B cell (primary cell): Measurements from ENCODE around the gene EML6. TPM values are rescaled to one million over a fixed set of nuclear protein-coding genes. Genes with fewer than 3 reads are reported as not detected.

ENCODE experiments used
- ATAC-seq: fragments of 200-7000 bp; cut with Tn5 transposase; one replicate; pipeline ENCODE4 v1.10.0; 2021; ENCODE audit warnings: low read depth, mild to moderate bottlenecking, moderate number of reproducible peaks, moderate library complexity
- CTCF ChIA-PET: fragments of 350-600 bp; sonication (Branson Sonifier 250); formaldehyde crosslinking; loops from one replicate; lab custom pipeline; 2021; ENCODE audit warnings: antibody characterized with exemption, inconsistent platforms; lab: Charles Lee
- POLR2A ChIA-PET: fragments of 350-600 bp; sonication (Branson Sonifier 250); formaldehyde crosslinking; loops from one replicate; lab custom pipeline; 2021; ENCODE audit warnings: antibody characterized with exemption; lab: Charles Lee
- DNase-seq: peaks from one replicate; pipeline ENCODE4 v3.0.0; 2013
- H2AFZ ChIP-seq: 2 replicates; pipeline ENCODE4 v1.6.1; 2012; ENCODE audit warnings: mild to moderate bottlenecking, low read depth, low read length; ENCODE audit not compliant: insufficient read depth, poor library complexity, severe bottlenecking
- H3K27ac ChIP-seq, 2 donors: 1 replicate in 1 of 2; 2 replicates in 1 of 2; pipeline ENCODE4 v1.5.1; 2012 to 2013; ENCODE audit warnings: low read length in 2 of 2, mild to moderate bottlenecking in 2 of 2, moderate library complexity in 1 of 2
- H3K27me3 ChIP-seq, 4 experiments: fragments of 200-600 bp in 1 of 4; sonication (generic) in 1 of 4; replicated peaks in 1 of 4; 1 replicate in 2 of 4; 2 replicates in 2 of 4; pipeline versions ENCODE4 v1.6.1 to v1.7.0; 2013 to 2016; ENCODE audit warnings: low read length in 3 of 4, mild to moderate bottlenecking in 2 of 4, mixed read lengths in 1 of 4, moderate library complexity in 1 of 4; ENCODE audit not compliant: insufficient read depth in 4 of 4, control insufficient read depth in 3 of 4; ENCODE audit errors: control extremely low read depth in 1 of 4
- H3K36me3 ChIP-seq, 2 experiments: replicated peaks in 1 of 2; 1 replicate in 1 of 2; 2 replicates in 1 of 2; pipeline versions ENCODE4 v1.6.1 to v1.7.1; 2013; ENCODE audit warnings: low read length in 1 of 2; ENCODE audit not compliant: insufficient read depth in 2 of 2, control insufficient read depth in 1 of 2; ENCODE audit errors: control extremely low read depth in 1 of 2, extremely low read depth in 1 of 2
- H3K4me1 ChIP-seq, 2 donors: fragments of 200-600 bp in 1 of 2; sonication (generic) in 1 of 2; 1 replicate in 1 of 2; 2 replicates in 1 of 2; pipeline versions ENCODE4 v1.5.1 to v1.6.1; 2013 to 2017; ENCODE audit warnings: low read length in 2 of 2; ENCODE audit not compliant: control insufficient read depth in 2 of 2, insufficient read depth in 2 of 2
- H3K4me2 ChIP-seq: replicated peaks from 2 replicates; pipeline ENCODE3; 2012; ENCODE audit warnings: mild to moderate bottlenecking, low read depth, low read length; ENCODE audit not compliant: poor library complexity, severe bottlenecking
- H3K4me3 ChIP-seq, 5 experiments: fragments of 200-600 bp in 1 of 5; sonication (generic) in 1 of 5; 1 replicate in 3 of 5; 2 replicates in 2 of 5; pipeline versions ENCODE4 v1.5.1 to v1.7.0; 2011 to 2016; ENCODE audit warnings: low read length in 4 of 5, mild to moderate bottlenecking in 4 of 5, low read depth in 2 of 5, control low read depth in 1 of 5, moderate library complexity in 1 of 5; ENCODE audit not compliant: insufficient read depth in 1 of 5; ENCODE audit errors: control extremely low read depth in 1 of 5, extremely low read depth in 1 of 5
- H3K79me2 ChIP-seq: fragments of 200-600 bp; sonication (generic); one replicate; pipeline ENCODE4 v1.6.0; 2016; ENCODE audit warnings: low read length; ENCODE audit not compliant: control insufficient read depth, insufficient read depth
- H3K9ac ChIP-seq: fragments of 200-600 bp; sonication (generic); 2 replicates; pipeline ENCODE4 v1.6.1; 2017; ENCODE audit warnings: mild to moderate bottlenecking, low read length, moderate library complexity
- H3K9me3 ChIP-seq, 3 donors: one replicate each; pipeline versions ENCODE4 v1.6.1 to v1.7.1; 2013; ENCODE audit warnings: low read length in 2 of 3; ENCODE audit not compliant: control insufficient read depth in 2 of 3, insufficient read depth in 1 of 3; ENCODE audit errors: control extremely low read depth in 1 of 3
- H4K20me1 ChIP-seq: 2 replicates; pipeline ENCODE4 v1.6.0; 2012; ENCODE audit warnings: mild to moderate bottlenecking, low read length; ENCODE audit not compliant: insufficient read depth, control insufficient read depth, poor library complexity, severe bottlenecking
- H3K27ac Mint-ChIP-seq: one replicate; pipeline ENCODE4 v1.8.0; 2021; ENCODE audit warnings: mixed read lengths
- H3K27me3 Mint-ChIP-seq: one replicate; pipeline ENCODE4 v1.8.0; 2021; ENCODE audit warnings: mixed read lengths
- H3K4me1 Mint-ChIP-seq: one replicate; pipeline ENCODE4 v1.8.0; 2021; ENCODE audit warnings: mixed read lengths
- H3K4me3 Mint-ChIP-seq: one replicate; pipeline ENCODE4 v1.8.0; 2021; ENCODE audit warnings: mixed read lengths
- H3K9me3 Mint-ChIP-seq: one replicate; pipeline ENCODE4 v1.8.0; 2022; ENCODE audit warnings: mixed read lengths; ENCODE audit not compliant: insufficient read depth
- CTCF ChIP-seq: fragments of 200-600 bp; IDR thresholded peaks from one replicate; pipeline ENCODE4 v1.8.0; 2022; ENCODE audit warnings: antibody characterized with exemption, mild to moderate bottlenecking
- EZH2 ChIP-seq: IDR thresholded peaks from 2 replicates; pipeline ENCODE4 v1.6.1; 2012; ENCODE audit warnings: borderline replicate concordance, low read depth, mild to moderate bottlenecking, moderate library complexity, low read length; ENCODE audit not compliant: insufficient read depth, poor library complexity, severe bottlenecking
- WGBS: methylation state at CpG from one replicate; pipeline ENCODE4 v1.1.5; 2013; ENCODE audit warnings: missing lambda C conversion rate; ENCODE audit not compliant: insufficient coverage; 5-methylcytosine and 5-hydroxymethylcytosine counted together
- intact Hi-C: fragments of 100-400 bp; cut with micrococcal nuclease; formaldehyde crosslinking; loops from one replicate; pipeline ENCODE4 v1.10.0; 2022
- polyA plus RNA-seq: library from polyadenylated mRNA; depleted of rRNA; stranded (reverse); fragments of >200 nt; gene quantifications from 2 replicates; pipeline ENCODE4 v1.2.3, GENCODE V29; 2012
- total RNA-seq, 2 donors: library from RNA; stranded (reverse); fragments of 120-200 nt in 1 of 2; gene quantifications; 1 replicate in 1 of 2; 2 replicates in 1 of 2; pipeline versions ENCODE4 v1.2.3 to v1.2.4, GENCODE V29; 2013 to 2022

Gene EML6
- total and polyA plus RNA-seq, 2 donors (not counting 1 experiment from before 2014, with no cell fraction given) = 42.5 to 53.7 TPM

- H3K4me1 Mint-ChIP-seq = peaks cover 65% of the 10 kb centered on the region
- peak overlapping the region; percentile 2 for H3K27ac Mint-ChIP-seq
- no peak overlapping the region for H3K4me3 Mint-ChIP-seq
- peaks cover 0 to 2% of the 10 kb centered on the region in 2 experiments for H3K36me3 ChIP-seq
- ATAC-seq (no peak), DNase-seq (no peak)
- peaks cover 84% of the 10 kb centered on the region for H3K79me2 ChIP-seq
- WGBS = no CpG with 5 or more reads among the region's 2 CpGs
- ChIA-PET POLR2A (no interaction called here), CTCF (interaction anchor here (3.1 kb wide), 1 partner anchor 166 kb away, joined by 10 read pairs; no protein-coding TSS in a partner anchor)
- H3K27me3 Mint-ChIP-seq = no peaks in the 10 kb centered on the region
- H2AFZ ChIP-seq = no peak overlapping the region
- no peak overlapping the region for H3K4me3 ChIP-seq
- H3K9me3 Mint-ChIP-seq = no peaks in the 10 kb centered on the region
- H3K4me1 ChIP-seq = peaks cover 5 to 22% of the 10 kb centered on the region in 2 donors
- H4K20me1 ChIP-seq = peaks cover 30% of the 10 kb centered on the region
- peak overlapping the region in 1 of 2 donors; percentile 25 for H3K27ac ChIP-seq
- no peak for TF ChIP-seq CTCF
- TF ChIP-seq EZH2 = no peak
- H3K9ac ChIP-seq = no peak overlapping the region
- H3K4me2 ChIP-seq = no peak overlapping the region
- H3K27me3 ChIP-seq = no peaks in the 10 kb centered on the region
- intact Hi-C loops = no loop called here
- no peaks in the 10 kb centered on the region for H3K9me3 ChIP-seq
Measured at GRCh38 chr2:55001716-55002115, 278.3 kb downstream of the EML6 start.

GRCh38 chr2:55003706-55004639 is 280.5 kb downstream of the EML6 start:
- no peak for TF ChIP-seq CTCF
- no peak for TF ChIP-seq EZH2
- H3K4me3 ChIP-seq = no peak overlapping the region
- no peak overlapping the region for H3K27ac ChIP-seq
- DNase-seq (no peak), ATAC-seq (no peak)
- no peaks in the 10 kb centered on the region for H3K27me3 ChIP-seq
- ChIA-PET POLR2A (no interaction called here), CTCF (interaction anchor here (1.0 to 3.1 kb wide), 3 partner anchors 104 to 172 kb away, joined by 3 to 10 read pairs (median 6); no protein-coding TSS in a partner anchor)
- no peaks in the 10 kb centered on the region for H3K27me3 Mint-ChIP-seq
- WGBS = 100% methylated on average over 2 of the region's 10 CpGs
- intact Hi-C loops = no loop called here
- H3K36me3 ChIP-seq = peaks cover 0 to 2% of the 10 kb centered on the region in 2 experiments
- H4K20me1 ChIP-seq = peaks cover 32% of the 10 kb centered on the region
- peaks cover 84% of the 10 kb centered on the region for H3K79me2 ChIP-seq
- H3K4me3 Mint-ChIP-seq = no peak overlapping the region
- H3K27ac Mint-ChIP-seq = no peak overlapping the region
- H3K9me3 ChIP-seq = no peaks in the 10 kb centered on the region
- H3K4me2 ChIP-seq = no peak overlapping the region
- peaks cover 65% of the 10 kb centered on the region for H3K4me1 Mint-ChIP-seq
- peaks cover 13 to 29% of the 10 kb centered on the region in 2 donors for H3K4me1 ChIP-seq
- H3K9ac ChIP-seq = no peak overlapping the region
- no peaks in the 10 kb centered on the region for H3K9me3 Mint-ChIP-seq
- no peak overlapping the region for H2AFZ ChIP-seq
